ENCODE data around the gene CSTPP1.

DNA sequence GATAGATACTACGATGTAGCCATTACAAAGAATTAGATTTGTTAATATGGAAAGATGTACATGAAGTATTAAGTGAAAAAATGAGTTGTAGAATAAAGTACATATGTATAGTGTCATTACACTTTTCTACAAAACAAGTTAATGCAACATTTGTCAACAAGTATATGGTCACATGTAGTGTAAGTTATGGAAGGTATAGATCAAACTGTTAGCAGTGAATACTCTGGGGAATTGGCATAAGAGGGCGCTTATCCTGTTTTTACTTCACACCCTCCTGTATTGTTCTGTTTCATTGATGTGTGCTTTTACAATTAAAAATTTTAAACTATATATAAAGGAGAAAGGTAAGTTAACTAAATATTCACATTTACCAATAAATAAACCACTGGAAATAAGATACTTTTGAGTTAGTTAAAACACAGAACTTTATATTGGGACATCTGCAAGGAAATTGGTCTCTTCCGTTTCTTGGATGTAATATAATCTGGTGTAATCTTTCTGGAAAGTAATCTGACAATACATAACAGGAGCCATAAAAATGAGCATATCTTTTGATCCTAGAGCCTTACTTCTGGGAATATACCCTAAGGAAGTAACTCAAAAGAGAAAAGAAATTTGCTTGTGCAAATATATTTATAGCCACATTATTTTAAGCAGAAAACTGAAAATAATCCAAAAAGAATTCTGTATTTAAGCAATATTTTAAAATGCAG lies 34.5 kb downstream of the CSTPP1 start:
- TF ChIP-seq, protein P1, sequence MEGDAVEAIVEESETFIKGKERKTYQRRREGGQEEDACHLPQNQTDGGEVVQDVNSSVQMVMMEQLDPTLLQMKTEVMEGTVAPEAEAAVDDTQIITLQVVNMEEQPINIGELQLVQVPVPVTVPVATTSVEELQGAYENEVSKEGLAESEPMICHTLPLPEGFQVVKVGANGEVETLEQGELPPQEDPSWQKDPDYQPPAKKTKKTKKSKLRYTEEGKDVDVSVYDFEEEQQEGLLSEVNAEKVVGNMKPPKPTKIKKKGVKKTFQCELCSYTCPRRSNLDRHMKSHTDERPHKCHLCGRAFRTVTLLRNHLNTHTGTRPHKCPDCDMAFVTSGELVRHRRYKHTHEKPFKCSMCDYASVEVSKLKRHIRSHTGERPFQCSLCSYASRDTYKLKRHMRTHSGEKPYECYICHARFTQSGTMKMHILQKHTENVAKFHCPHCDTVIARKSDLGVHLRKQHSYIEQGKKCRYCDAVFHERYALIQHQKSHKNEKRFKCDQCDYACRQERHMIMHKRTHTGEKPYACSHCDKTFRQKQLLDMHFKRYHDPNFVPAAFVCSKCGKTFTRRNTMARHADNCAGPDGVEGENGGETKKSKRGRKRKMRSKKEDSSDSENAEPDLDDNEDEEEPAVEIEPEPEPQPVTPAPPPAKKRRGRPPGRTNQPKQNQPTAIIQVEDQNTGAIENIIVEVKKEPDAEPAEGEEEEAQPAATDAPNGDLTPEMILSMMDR (IDR thresholded peaks at IDR 0.05): no peak
- TF ChIP-seq POLR2A (IDR thresholded peaks at IDR 0.05; ENCODE audit: low read depth): no peak

Data from esophagus muscularis mucosa (tissue), 3 donors.